Stimulated activated CD4-positive, alpha-beta T cell treated with anti-CD3 and anti-CD28 coated beads, Interleukin-12 subunit alpha, Interleukin-12 subunit beta, amount 100 ng/mL, for 4 hours (primary cell): ENCODE measurements around the gene AMN1.
A peak's percentile ranks its signal among the peaks of the same experiment; 100 is the strongest.
"Not testable (repeated sequence)": the region's sequence is repeated elsewhere in the genome, so short reads cannot be mapped to it uniquely, and the experiment has no call there.

Experiments
- DNase-seq: peaks from one replicate; pipeline ENCODE4 v3.0.0-alpha.2; 2020

AMN1 gene

GRCh38 chr12:31728917-31729640, at the start of gene AMN1:
Gene AMN1 (minus strand): TSS chr12:31729021. CDS start chr12:31729008, 13 bp downstream.
- peak; percentile 96 for DNase-seq

- no peak for DNase-seq
These were observed 45.0 kb upstream of the AMN1 start for GRCh38 chr12:31773867-31774266.

- DNase-seq, result no peak
These were observed 44.5 kb upstream of the AMN1 start for GRCh38 chr12:31773223-31773750.

- no peak for DNase-seq
These were observed 43.9 kb upstream of the AMN1 start for GRCh38 chr12:31772685-31773222.

GRCh38 chr12:31772186-31772585, 43.4 kb upstream of the AMN1 start:
- no peak for DNase-seq

GRCh38 chr12:31768046-31768445, 39.2 kb upstream of the AMN1 start:
- no peak for DNase-seq

- no peak for DNase-seq
These were observed 37.1 kb upstream of the AMN1 start for GRCh38 chr12:31765931-31766330.

- DNase-seq, result no peak
These were observed 31.0 kb upstream of the AMN1 start for GRCh38 chr12:31759632-31760459.

GRCh38 chr12:31758297-31758696, 29.5 kb upstream of the AMN1 start:
- not testable (repeated sequence) for DNase-seq

- no peak for DNase-seq
These were observed 28.2 kb upstream of the AMN1 start for GRCh38 chr12:31756977-31757420.

GRCh38 chr12:31752450-31752849, 23.6 kb upstream of the AMN1 start:
- DNase-seq, result no peak

- no peak for DNase-seq
These were observed 22.3 kb upstream of the AMN1 start for GRCh38 chr12:31751085-31751484.

- no peak for DNase-seq
These were observed 21.9 kb upstream of the AMN1 start for GRCh38 chr12:31750747-31751039.

GRCh38 chr12:31749024-31749704, 20.3 kb upstream of the AMN1 start:
- DNase-seq, result peak; percentile 36

GRCh38 chr12:31745242-31745641, 16.4 kb upstream of the AMN1 start:
- no peak for DNase-seq

GRCh38 chr12:31744363-31744762, 15.5 kb upstream of the AMN1 start:
- not testable (repeated sequence) for DNase-seq

- DNase-seq, result no peak
These were observed 14.1 kb upstream of the AMN1 start for GRCh38 chr12:31742891-31743290.

- no peak for DNase-seq
These were observed 11.8 kb upstream of the AMN1 start for GRCh38 chr12:31740628-31741027.

- DNase-seq, result no peak
These were observed 8.9 kb upstream of the AMN1 start for GRCh38 chr12:31737763-31738162.

- no peak for DNase-seq
These were observed 8.5 kb upstream of the AMN1 start for GRCh38 chr12:31737345-31737744.

- peak; percentile 36 for DNase-seq
These were observed 7.7 kb upstream of the AMN1 start for GRCh38 chr12:31736472-31736871.

- DNase-seq, result not testable (repeated sequence)
These were observed 5.0 kb upstream of the AMN1 start for GRCh38 chr12:31733549-31734432.
